PC-9 (cell line): ENCODE data around the gene ERC1.

ENCODE experiments used
- CTCF ChIP-seq: fragments of 200-600 bp; sonication (generic); conservative IDR thresholded peaks from 2 replicates; pipeline ENCODE4 v1.6.1; 2017; ENCODE audit warnings: mixed run types, antibody characterized with exemption, mild to moderate bottlenecking, moderate library complexity
- EZH2 ChIP-seq: fragments of 200-600 bp; sonication (generic); IDR thresholded peaks from 2 replicates; pipeline ENCODE4 v1.8.0; 2017; ENCODE audit warnings: antibody characterized with exemption, low read depth

- TF ChIP-seq CTCF (no peak), EZH2 (no peak)
These were observed 540.2 kb downstream of the ERC1 start for GRCh38 chr12:1531153-1531653.
